Measurements from ENCODE around the gene CEP295NL. TPM values are rescaled to one million over a fixed set of nuclear protein-coding genes. Genes with fewer than 3 reads are reported as not detected.

The CEP295NL gene
- total and polyA plus RNA-seq, 7 donors: 0.04 to 0.52 (median 0.39) TPM; not detected in 2

GRCh38 chr17:78893684-78894083, 9.3 kb downstream of the CEP295NL start:
- H3K4me3 ChIP-seq: no peak overlapping the region
- no peaks in the 10 kb centered on the region for H3K27me3 ChIP-seq (ENCODE audit: insufficient read depth in 3 of 3, low read length in 2 of 3)
- no peaks in the 10 kb centered on the region for H3K9me3 ChIP-seq
- H3K27ac ChIP-seq: no peak overlapping the region
- intact Hi-C loops (cut with DNase I): no loop called here
- TF ChIP-seq CTCF (IDR thresholded peaks at IDR 0.05): no peak
- ATAC-seq (no peak), DNase-seq (no peak)
- WGBS, 3 donors: 15 to 36% (median 23%) methylated on average over 4 of the region's 4 CpGs
- peaks cover 44% of the 10 kb centered on the region for H3K4me1 ChIP-seq
- H3K36me3 ChIP-seq (ENCODE audit: insufficient read depth in 1 of 2, low read depth in 1 of 2): no peaks in the 10 kb centered on the region

GRCh38 chr17:78892936-78893379, 10.0 kb downstream of the CEP295NL start:
- intact Hi-C loops (cut with DNase I): no loop called here
- no peaks in the 10 kb centered on the region for H3K36me3 ChIP-seq (ENCODE audit: insufficient read depth in 1 of 2, low read depth in 1 of 2)
- ATAC-seq: no peak
- H3K4me1 ChIP-seq: peaks cover 37% of the 10 kb centered on the region
- H3K27me3 ChIP-seq (ENCODE audit: insufficient read depth in 3 of 3, low read length in 2 of 3): no peaks in the 10 kb centered on the region
- DNase-seq: no peak
- H3K4me3 ChIP-seq: no peak overlapping the region
- 75 to 80% (median 76%) methylated on average over 6 of the region's 6 CpGs for WGBS, 3 donors
- H3K9me3 ChIP-seq: no peaks in the 10 kb centered on the region
- H3K27ac ChIP-seq: no peak overlapping the region
- TF ChIP-seq CTCF (IDR thresholded peaks at IDR 0.05): no peak

- WGBS, 3 donors: 52 to 72% (median 58%) methylated on average over 5 of the region's 5 CpGs
- intact Hi-C loops (cut with DNase I): no loop called here
- ATAC-seq: no peak
These were observed 10.5 kb downstream of the CEP295NL start for GRCh38 chr17:78892520-78892919.

GRCh38 chr17:78892062-78892456, 10.9 kb downstream of the CEP295NL start:
- H3K36me3 ChIP-seq (ENCODE audit: insufficient read depth in 1 of 2, low read depth in 1 of 2): no peaks in the 10 kb centered on the region
- DNase-seq (no peak), ATAC-seq (no peak)
- no peak for TF ChIP-seq CTCF (IDR thresholded peaks at IDR 0.05)
- H3K9me3 ChIP-seq: no peaks in the 10 kb centered on the region
- H3K27ac ChIP-seq: peak overlapping the region; percentile 10
- H3K4me1 ChIP-seq: peaks cover 30% of the 10 kb centered on the region
- intact Hi-C loops (cut with DNase I): no loop called here
- 78 to 81% (median 79%) methylated on average over 14 of the region's 14 CpGs for WGBS, 3 donors
- H3K27me3 ChIP-seq (ENCODE audit: insufficient read depth in 3 of 3, low read length in 2 of 3): no peaks in the 10 kb centered on the region
- H3K4me3 ChIP-seq: no peak overlapping the region

More at GRCh38 chr17:78892520-78892919, 10.5 kb downstream of the CEP295NL start:
- no peaks in the 10 kb centered on the region for H3K36me3 ChIP-seq (ENCODE audit: insufficient read depth in 1 of 2, low read depth in 1 of 2)
- H3K27ac ChIP-seq: no peak overlapping the region
- no peak overlapping the region for H3K4me3 ChIP-seq
- H3K4me1 ChIP-seq: peaks cover 35% of the 10 kb centered on the region
- TF ChIP-seq CTCF (IDR thresholded peaks at IDR 0.05): no peak
- DNase-seq: no peak
- H3K9me3 ChIP-seq: no peaks in the 10 kb centered on the region
- no peaks in the 10 kb centered on the region for H3K27me3 ChIP-seq (ENCODE audit: insufficient read depth in 3 of 3, low read length in 2 of 3)

- H3K27ac ChIP-seq: peak overlapping the region; percentile 10
- WGBS, 3 donors: 63 to 74% (median 68%) methylated on average over 21 of the region's 21 CpGs
- no peaks in the 10 kb centered on the region for H3K9me3 ChIP-seq
- H3K27me3 ChIP-seq (ENCODE audit: insufficient read depth in 3 of 3, low read length in 2 of 3): no peaks in the 10 kb centered on the region
- ATAC-seq: no peak
- TF ChIP-seq CTCF (IDR thresholded peaks at IDR 0.05): no peak
- peaks cover 28% of the 10 kb centered on the region for H3K4me1 ChIP-seq
- intact Hi-C loops (cut with DNase I): no loop called here
- H3K4me3 ChIP-seq: no peak overlapping the region
- no peaks in the 10 kb centered on the region for H3K36me3 ChIP-seq (ENCODE audit: insufficient read depth in 1 of 2, low read depth in 1 of 2)
- DNase-seq: no peak
These were observed 11.5 kb downstream of the CEP295NL start for GRCh38 chr17:78891406-78892061.

Data from psoas muscle (tissue), 8 donors.